ENCODE data around the gene SLC22A13. TPM values are rescaled to one million over a fixed set of nuclear protein-coding genes. Genes with fewer than 3 reads are reported as not detected.

The SLC22A13 gene
- total RNA-seq, 4 donors from 2014 or later: 0.16 to 1.3 (median 0.69) TPM

- H3K9me3 ChIP-seq: peaks cover 0 to 5% (median 0%) of the 10 kb centered on the region in 3 donors
- H3K27ac ChIP-seq: no peak overlapping the region
These were observed 61.9 kb downstream of the SLC22A13 start for GRCh38 chr3:38327335-38328009.

More at GRCh38 chr3:38327335-38328009, 61.9 kb downstream of the SLC22A13 start:
- Histone ChIP-seq H3K4me3 (no peak overlapping the region), H3K4me1 (no peaks in the 10 kb centered on the region), H3K36me3 (no peaks in the 10 kb centered on the region), H3K27me3 (peaks cover 19% of the 10 kb centered on the region)
- ATAC-seq: no peak
- TF ChIP-seq POLR2A (IDR thresholded peaks at IDR 0.05) (no peak), EP300 (IDR thresholded peaks at IDR 0.05) (no peak), POLR2AphosphoS5 (IDR thresholded peaks at IDR 0.05) (no peak), CTCF (IDR thresholded peaks at IDR 0.05) (no peak)

Small RNAs within 50 kb of the gene (small RNA-seq; reads per million reads assigned to genes)
- 0 reads per million in 4 donors for gene RNU6-235P

Other genes with a start within 250 kb of the SLC22A13 start
- gene PLCD1, start 236.2 kb upstream of the SLC22A13 start, total RNA-seq: 10 to 100 TPM; 25.4 to 29.8 (median 27.1) TPM
- gene DLEC1, start 226.6 kb upstream of the SLC22A13 start, total RNA-seq: under 1 TPM; 0.07 to 0.78 (median 0.16) TPM
- 10 to 100 TPM; 28.3 to 46.6 (median 41.2) TPM for gene ACAA1, start 128.7 kb upstream of the SLC22A13 start, total RNA-seq
- gene MYD88, start 127.2 kb upstream of the SLC22A13 start, total RNA-seq: 10 to 100 TPM; 18.5 to 36.8 (median 29.6) TPM
- gene OXSR1, start 100.3 kb upstream of the SLC22A13 start, total RNA-seq: 10 to 100 TPM; 29.5 to 41.0 (median 34.3) TPM
- gene SLC22A14, start 16.5 kb downstream of the SLC22A13 start, total RNA-seq: under 1 TPM in 1 of 4 donors, not detected in 3; 0.13 TPM
- gene XYLB, start 81.0 kb downstream of the SLC22A13 start, total RNA-seq: 1 to 10 TPM in 3 of 4 donors, under 1 TPM in 1; 0.87 to 2.2 (median 1.8) TPM
- gene ACVR2B, start 188.1 kb downstream of the SLC22A13 start, total RNA-seq: 1 to 10 TPM; 5.5 to 9.2 (median 7.6) TPM
- 10 to 100 TPM; 10.5 to 38.3 (median 19.3) TPM for gene EXOG, start 230.5 kb downstream of the SLC22A13 start, total RNA-seq